Measurements from ENCODE around the gene BAK1. TPM values are rescaled to one million over a fixed set of nuclear protein-coding genes. Genes with fewer than 3 reads are reported as not detected.
A peak's percentile ranks its signal among the peaks of the same experiment; 100 is the strongest.

Gene BAK1
- total RNA-seq, 1 donor from 2014 or later = 11.5 TPM

GRCh38 chr6:33623895-33624381, 43.9 kb upstream of the BAK1 start:
- no peak for TF ChIP-seq CTCF (IDR thresholded peaks at IDR 0.05; ENCODE audit: partially characterized antibody, unreplicated experiment)
- no peak for DNase-seq
- peaks cover 29% of the 10 kb centered on the region for H3K27me3 Mint-ChIP-seq (ENCODE audit: unreplicated experiment)
- peaks cover 9% of the 10 kb centered on the region for H3K4me1 Mint-ChIP-seq (ENCODE audit: low read depth, unreplicated experiment)
- H3K4me3 Mint-ChIP-seq (ENCODE audit: unreplicated experiment) = no peak overlapping the region
- H3K36me3 Mint-ChIP-seq (ENCODE audit: unreplicated experiment) = no peaks in the 10 kb centered on the region
- H3K9me3 Mint-ChIP-seq (ENCODE audit: unreplicated experiment) = peaks cover 11% of the 10 kb centered on the region
- no peak overlapping the region for H3K27ac Mint-ChIP-seq (ENCODE audit: unreplicated experiment)

DNA sequence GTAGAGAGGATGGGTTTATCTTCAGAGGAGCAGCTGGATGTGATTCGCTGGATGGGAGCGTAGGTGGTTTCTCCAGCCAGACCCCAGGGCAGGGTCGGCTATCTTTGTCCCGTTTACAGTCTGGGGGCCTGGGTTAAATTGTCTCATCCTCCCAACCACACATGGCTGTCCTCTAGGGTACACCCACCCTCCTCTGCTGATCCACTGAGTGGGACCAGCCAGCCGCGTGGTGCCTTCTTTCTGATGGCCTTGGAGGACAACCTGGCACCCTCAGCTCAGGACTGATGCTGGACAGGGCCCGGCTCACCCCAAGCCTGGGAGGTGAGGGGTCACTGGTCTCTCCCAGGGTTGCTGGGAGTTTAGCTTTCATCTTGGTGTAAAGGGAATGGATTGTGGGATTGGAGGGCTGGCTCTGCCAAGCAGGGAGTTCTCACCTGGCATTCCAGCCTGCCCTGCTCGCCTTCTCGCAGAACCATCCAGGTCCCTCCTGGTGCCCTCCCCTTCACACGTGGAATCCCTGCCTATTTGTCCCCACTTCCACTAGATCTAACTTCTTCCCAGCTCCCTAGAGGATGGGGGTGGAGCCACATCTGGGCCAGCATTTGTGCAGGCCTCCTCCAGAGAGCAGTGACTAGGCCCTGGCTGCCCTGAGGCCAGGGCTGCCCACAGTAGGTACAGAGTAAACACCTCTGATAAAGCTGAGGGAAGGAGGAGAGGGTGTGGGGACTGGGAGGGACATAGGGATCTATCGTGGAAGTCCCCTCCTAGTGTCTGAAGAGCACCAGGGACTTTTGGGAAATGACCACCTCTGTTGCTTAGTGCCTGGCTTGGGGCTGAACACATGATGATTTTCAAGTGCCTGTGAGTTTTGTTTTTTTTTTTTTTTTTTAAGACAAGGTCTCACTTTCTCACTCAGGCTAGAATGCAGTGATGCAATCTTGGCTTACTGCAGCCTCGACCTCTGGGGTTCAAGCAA, 42.7 kb upstream of the BAK1 start:
- Mint-ChIP-seq H3K9me3 (ENCODE audit: unreplicated experiment) (peaks cover 11% of the 10 kb centered on the region), H3K4me1 (ENCODE audit: low read depth, unreplicated experiment) (peaks cover 9% of the 10 kb centered on the region), H3K4me3 (ENCODE audit: unreplicated experiment) (peak overlapping the region; percentile 78), H3K27me3 (ENCODE audit: unreplicated experiment) (peaks cover 31% of the 10 kb centered on the region), H3K36me3 (ENCODE audit: unreplicated experiment) (no peaks in the 10 kb centered on the region), H3K27ac (ENCODE audit: unreplicated experiment) (no peak overlapping the region)
- no peak for DNase-seq
- TF ChIP-seq CTCF (IDR thresholded peaks at IDR 0.05; ENCODE audit: partially characterized antibody, unreplicated experiment) = no peak

- DNase-seq = no peak
- H3K27ac Mint-ChIP-seq (ENCODE audit: unreplicated experiment) = no peak overlapping the region
These were observed 41.8 kb upstream of the BAK1 start for GRCh38 chr6:33621711-33622388.

GRCh38 chr6:33620856-33621710, 41.0 kb upstream of the BAK1 start, which contains the start of gene ITPR3:
ITPR3 (plus strand) TSS chr6:33621322; CDS start chr6:33621603, 281 bp downstream.
- no peak within 1 kb of the TSS for H3K27ac Mint-ChIP-seq (ENCODE audit: unreplicated experiment)
- peak within 1 kb of the TSS; percentile 80 for H3K4me3 Mint-ChIP-seq (ENCODE audit: unreplicated experiment)
- TF ChIP-seq CTCF (IDR thresholded peaks at IDR 0.05; ENCODE audit: partially characterized antibody, unreplicated experiment) = no peak
- peaks cover 11% of the 10 kb centered on the region for H3K9me3 Mint-ChIP-seq (ENCODE audit: unreplicated experiment)
- peaks cover 9% of the 10 kb centered on the region for H3K4me1 Mint-ChIP-seq (ENCODE audit: low read depth, unreplicated experiment)
- H3K27me3 Mint-ChIP-seq (ENCODE audit: unreplicated experiment) = peaks cover 29% of the 10 kb centered on the region
- H3K36me3 Mint-ChIP-seq (ENCODE audit: unreplicated experiment) = no peaks in the 10 kb centered on the region
- DNase-seq = no peak

More at GRCh38 chr6:33621711-33622388, 41.8 kb upstream of the BAK1 start:
- Mint-ChIP-seq H3K9me3 (ENCODE audit: unreplicated experiment) (peaks cover 11% of the 10 kb centered on the region), H3K4me3 (ENCODE audit: unreplicated experiment) (peak overlapping the region; percentile 78), H3K27me3 (ENCODE audit: unreplicated experiment) (peaks cover 29% of the 10 kb centered on the region), H3K4me1 (ENCODE audit: low read depth, unreplicated experiment) (peaks cover 9% of the 10 kb centered on the region), H3K36me3 (ENCODE audit: unreplicated experiment) (no peaks in the 10 kb centered on the region)
- TF ChIP-seq CTCF (IDR thresholded peaks at IDR 0.05; ENCODE audit: partially characterized antibody, unreplicated experiment) = no peak

Measured in glutamatergic neuron (in vitro differentiated cells).